Measurements from ENCODE around the gene STXBP4.

STXBP4 gene

DNA sequence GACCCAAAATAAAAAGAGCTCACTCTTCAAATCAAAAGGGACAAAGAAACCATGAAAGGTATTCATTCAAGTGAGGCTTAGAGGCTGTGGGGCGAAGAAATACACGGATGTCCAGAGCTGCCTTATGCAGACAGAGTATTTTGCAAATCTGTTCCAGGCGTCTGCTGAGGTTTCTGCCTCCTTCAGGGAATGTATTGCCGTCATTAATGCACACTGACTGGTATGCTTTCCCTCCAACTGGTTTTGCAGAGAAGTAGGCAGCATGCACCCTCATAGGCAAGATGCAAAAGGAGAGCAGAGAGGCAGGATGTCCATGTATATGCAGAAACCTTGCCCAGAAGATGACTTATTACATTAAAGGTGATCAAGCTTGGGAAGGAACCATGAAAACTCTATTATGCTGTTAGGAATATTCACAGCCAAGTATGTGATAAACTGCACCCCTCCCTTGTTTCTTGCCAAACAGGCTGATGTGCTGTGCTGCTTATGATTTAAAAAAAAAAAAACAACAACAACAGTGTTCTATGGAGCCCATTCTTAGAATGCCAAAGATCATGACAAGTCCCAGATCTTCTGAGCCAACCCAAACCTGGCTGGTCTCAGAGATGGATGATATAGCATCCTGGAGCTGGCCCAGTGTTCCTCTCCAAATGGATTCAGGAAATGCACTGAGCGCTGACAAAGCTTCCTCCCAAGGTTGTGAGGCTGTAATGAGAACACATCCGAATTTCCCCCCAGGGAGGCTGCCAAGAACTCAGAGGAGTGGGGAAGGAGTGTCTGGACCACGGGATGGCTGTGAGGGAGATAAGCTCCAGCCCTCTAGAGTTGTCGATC, 218.6 kb downstream of the STXBP4 start:
- TF ChIP-seq, protein P1, sequence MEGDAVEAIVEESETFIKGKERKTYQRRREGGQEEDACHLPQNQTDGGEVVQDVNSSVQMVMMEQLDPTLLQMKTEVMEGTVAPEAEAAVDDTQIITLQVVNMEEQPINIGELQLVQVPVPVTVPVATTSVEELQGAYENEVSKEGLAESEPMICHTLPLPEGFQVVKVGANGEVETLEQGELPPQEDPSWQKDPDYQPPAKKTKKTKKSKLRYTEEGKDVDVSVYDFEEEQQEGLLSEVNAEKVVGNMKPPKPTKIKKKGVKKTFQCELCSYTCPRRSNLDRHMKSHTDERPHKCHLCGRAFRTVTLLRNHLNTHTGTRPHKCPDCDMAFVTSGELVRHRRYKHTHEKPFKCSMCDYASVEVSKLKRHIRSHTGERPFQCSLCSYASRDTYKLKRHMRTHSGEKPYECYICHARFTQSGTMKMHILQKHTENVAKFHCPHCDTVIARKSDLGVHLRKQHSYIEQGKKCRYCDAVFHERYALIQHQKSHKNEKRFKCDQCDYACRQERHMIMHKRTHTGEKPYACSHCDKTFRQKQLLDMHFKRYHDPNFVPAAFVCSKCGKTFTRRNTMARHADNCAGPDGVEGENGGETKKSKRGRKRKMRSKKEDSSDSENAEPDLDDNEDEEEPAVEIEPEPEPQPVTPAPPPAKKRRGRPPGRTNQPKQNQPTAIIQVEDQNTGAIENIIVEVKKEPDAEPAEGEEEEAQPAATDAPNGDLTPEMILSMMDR (IDR thresholded peaks at IDR 0.05; ENCODE audit: control insufficient read depth, insufficient read depth, low read depth, low read length, missing control alignments): no peak
- no peak for DNase-seq (ENCODE audit: low read depth)

DNA sequence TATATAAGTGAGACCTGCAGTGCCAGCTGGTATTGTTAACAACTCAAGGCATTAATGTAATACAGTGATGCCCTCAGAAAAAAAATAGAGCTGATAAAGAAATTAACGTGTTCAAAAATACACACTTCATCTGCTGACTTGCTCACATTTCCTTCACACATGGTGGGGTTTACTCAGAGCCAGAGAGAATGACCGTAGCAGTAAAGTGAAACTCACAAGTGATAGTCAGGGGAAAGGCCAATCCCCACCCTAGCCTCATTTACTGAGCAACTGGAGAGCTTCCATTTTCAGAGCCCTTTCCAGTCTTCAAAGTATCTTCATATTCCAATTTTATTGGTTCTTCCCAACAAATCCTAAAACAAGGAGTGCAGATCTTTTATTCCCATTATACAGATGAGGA, 222.2 kb downstream of the STXBP4 start:
- H3K4me3 ChIP-seq (ENCODE audit: control insufficient read depth, low read depth, low read length): no peak overlapping the region
- TF ChIP-seq, protein P1 (IDR thresholded peaks at IDR 0.05; ENCODE audit: control insufficient read depth, insufficient read depth, low read depth, low read length, missing control alignments): no peak
- DNase-seq (ENCODE audit: low read depth): no peak

More for the DNA sequence above, 218.6 kb downstream of the STXBP4 start:
- no peak overlapping the region for H3K4me3 ChIP-seq (ENCODE audit: control insufficient read depth, low read depth, low read length)

DNA sequence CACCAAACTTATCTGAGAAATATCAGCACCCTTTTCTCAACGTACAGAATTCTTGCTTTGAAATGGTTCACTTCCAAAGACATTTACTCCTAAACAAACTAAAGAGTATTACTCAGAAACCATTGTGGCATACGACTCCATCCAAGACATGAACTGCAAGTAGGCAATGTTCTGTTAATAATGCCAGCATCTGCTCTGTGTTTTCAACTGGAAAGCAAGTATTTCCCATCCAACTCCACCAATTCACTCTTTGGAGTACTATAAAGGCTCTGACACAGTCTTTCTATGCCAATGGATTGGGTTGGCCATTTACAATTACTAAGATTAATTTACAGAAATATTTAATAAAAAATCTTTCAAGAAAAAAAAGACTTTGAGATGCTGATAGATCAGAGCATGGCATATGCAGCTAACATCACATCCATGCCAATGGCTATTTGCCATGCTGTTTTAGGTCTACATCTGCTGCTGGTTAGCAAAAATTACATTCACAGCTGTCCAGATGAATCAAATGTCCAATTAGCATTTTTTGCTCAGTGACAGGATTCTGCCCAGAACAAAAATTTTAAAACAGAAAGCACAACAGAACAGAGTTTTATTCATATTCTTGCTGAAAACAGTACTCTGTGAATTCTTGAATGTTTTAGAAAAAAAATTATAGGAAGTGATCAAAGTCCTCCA, 230.3 kb downstream of the STXBP4 start:
- no peak for DNase-seq (ENCODE audit: low read depth)
- H3K4me3 ChIP-seq (ENCODE audit: control insufficient read depth, low read depth, low read length): no peak overlapping the region
- TF ChIP-seq, protein P1 (IDR thresholded peaks at IDR 0.05; ENCODE audit: control insufficient read depth, insufficient read depth, low read depth, low read length, missing control alignments): no peak

DNA sequence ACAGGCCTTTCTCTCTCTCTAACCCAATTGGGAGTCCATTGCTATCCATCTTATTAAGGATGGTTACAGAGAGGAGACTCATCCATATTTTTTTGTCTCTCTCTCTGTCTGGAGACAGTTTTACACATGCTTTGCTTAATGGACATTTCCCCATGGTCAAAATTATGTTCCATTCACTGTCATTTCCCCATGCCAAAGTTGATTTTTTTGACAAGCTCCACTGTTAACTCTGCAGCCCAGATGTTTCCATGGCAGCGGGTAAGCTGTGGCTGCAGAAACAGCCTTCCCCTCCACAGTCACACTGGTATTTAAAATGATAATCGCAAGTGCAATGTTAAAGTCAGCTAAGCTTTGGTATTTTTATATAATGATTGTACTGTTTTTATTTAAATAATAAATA, 232.3 kb downstream of the STXBP4 start:
- no peak overlapping the region for H3K4me3 ChIP-seq (ENCODE audit: control insufficient read depth, low read depth, low read length)
- no peak for DNase-seq (ENCODE audit: low read depth)
- TF ChIP-seq, protein P1 (IDR thresholded peaks at IDR 0.05; ENCODE audit: control insufficient read depth, insufficient read depth, low read depth, low read length, missing control alignments): no peak

DNA sequence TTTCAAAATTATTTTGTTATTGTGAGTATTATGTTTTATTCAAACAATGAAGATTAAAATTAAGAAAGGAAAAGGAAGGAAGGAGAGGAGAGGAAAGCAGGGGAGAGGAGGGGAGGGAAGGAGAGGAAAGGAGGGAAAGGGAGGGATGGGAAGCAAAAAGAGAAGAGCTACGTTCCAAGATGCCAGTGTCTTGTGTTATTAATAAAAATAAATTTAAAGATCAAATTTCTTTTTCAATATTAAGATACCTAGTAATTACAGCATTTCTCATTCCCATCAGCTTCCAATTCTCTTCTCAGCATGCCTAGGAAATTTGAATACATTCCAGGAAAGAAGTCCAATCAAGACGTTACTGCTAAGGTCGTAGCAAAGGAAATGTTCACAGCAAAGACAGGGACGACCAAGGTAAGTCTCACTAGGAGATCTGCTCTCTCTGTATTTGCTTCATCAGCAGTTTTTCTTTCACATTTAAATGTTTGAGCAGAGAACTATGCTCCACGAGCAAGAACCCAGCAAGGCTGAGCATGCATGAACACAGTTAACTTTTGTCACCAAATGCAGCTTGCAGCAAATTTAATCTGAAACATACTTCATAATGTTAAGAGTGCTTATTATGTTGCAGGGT, 232.9 kb downstream of the STXBP4 start:
- TF ChIP-seq, protein P1 (IDR thresholded peaks at IDR 0.05; ENCODE audit: control insufficient read depth, insufficient read depth, low read depth, low read length, missing control alignments): no peak
- DNase-seq (ENCODE audit: low read depth): no peak
- no peak overlapping the region for H3K4me3 ChIP-seq (ENCODE audit: control insufficient read depth, low read depth, low read length)

DNA sequence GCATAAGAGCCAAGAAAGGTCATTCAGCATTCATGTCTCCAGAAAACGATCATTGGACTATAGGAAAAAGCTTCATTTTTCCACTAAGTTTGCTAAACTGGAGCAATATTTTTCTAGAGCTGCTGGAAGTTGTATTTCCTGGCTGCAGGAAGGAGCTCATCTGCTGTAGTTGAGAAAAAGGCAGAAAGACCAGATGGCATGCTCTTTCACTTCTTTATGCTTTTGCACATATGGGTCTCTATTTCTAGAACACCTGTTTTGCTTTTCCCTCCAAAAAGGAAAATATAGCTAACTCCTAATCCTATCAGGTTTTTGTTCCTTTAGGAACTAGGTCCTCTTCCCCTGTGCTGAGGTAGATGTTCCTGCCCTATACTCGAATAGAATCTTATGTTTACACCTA, 234.3 kb downstream of the STXBP4 start:
- DNase-seq (ENCODE audit: low read depth): no peak
- H3K4me3 ChIP-seq (ENCODE audit: control insufficient read depth, low read depth, low read length): no peak overlapping the region
- TF ChIP-seq, protein P1 (IDR thresholded peaks at IDR 0.05; ENCODE audit: control insufficient read depth, insufficient read depth, low read depth, low read length, missing control alignments): no peak

Data from AG09309 (cell line).